SJCRH30 (cell line): Measurements from ENCODE around the gene MEF2A. TPM values are rescaled to one million over a fixed set of nuclear protein-coding genes. Genes with fewer than 3 reads are reported as not detected.

Experiments used
- total RNA-seq: library from RNA; depleted of rRNA; stranded (reverse); fragments of >200 nt; shearing (Covaris generic); gene quantifications from 2 replicates; pipeline ENCODE4 v1.2.3, GENCODE V29; 2014; rRNA removed

Gene MEF2A
- total RNA-seq, 1 experiment from 2014 or later, result 41.2 TPM

Other genes starting within 250 kb of the MEF2A start
- 7.5 and 7.7 TPM in 2 replicates for gene LYSMD4, start 167.5 kb downstream of the MEF2A start, total RNA-seq